Measurements from ENCODE around the gene C5orf15.

Gene C5orf15

DNA sequence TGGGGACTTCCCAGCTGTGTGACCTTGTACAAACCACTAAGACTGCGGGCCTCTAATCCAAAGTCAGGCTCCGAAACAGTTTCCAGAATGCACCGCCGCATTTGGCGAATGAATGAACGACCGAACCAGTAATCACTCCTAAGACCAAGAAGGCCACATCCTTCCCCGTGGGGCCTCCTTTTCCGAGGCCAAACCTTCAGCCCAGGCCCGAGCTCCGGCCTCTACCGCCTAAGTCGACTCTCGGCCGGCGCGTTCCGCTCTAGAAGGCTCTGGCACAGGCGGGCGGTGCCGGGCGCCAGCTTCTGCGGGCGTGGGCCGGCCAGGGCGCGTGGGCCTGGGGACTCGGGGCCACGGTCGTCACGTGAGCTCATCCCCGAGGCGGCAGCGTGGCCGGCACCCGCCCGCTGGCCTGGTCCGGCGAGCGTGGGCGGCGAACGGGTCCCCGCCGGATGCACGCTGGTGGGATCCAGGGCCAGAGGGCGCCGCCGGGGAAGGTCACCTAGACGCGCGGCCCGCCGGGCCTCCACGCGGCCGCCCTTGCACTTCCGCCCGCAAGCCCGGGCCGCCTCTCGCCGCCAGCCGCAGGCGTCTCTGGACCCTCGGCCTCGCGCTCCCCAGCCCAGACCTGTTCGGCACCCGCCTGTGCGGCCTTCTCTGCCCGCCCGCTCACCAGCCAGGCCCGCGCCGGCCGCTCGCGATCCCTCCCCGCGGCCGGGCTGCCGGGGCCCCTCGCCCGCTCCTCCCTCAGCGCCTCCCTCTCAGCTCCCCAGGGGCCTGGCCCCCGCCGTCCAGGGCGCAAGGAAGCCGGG, 35.6 kb upstream of the C5orf15 start:
- H3K4me3 ChIP-seq (ENCODE audit: low read depth, low read length), result peak overlapping the region; percentile 73
- in situ Hi-C loops (cut with HindIII; ENCODE audit: low sequenced_read_pairs), result no loop called here
- DNase-seq (ENCODE audit: low read depth), result no peak
- TF ChIP-seq, protein P1, sequence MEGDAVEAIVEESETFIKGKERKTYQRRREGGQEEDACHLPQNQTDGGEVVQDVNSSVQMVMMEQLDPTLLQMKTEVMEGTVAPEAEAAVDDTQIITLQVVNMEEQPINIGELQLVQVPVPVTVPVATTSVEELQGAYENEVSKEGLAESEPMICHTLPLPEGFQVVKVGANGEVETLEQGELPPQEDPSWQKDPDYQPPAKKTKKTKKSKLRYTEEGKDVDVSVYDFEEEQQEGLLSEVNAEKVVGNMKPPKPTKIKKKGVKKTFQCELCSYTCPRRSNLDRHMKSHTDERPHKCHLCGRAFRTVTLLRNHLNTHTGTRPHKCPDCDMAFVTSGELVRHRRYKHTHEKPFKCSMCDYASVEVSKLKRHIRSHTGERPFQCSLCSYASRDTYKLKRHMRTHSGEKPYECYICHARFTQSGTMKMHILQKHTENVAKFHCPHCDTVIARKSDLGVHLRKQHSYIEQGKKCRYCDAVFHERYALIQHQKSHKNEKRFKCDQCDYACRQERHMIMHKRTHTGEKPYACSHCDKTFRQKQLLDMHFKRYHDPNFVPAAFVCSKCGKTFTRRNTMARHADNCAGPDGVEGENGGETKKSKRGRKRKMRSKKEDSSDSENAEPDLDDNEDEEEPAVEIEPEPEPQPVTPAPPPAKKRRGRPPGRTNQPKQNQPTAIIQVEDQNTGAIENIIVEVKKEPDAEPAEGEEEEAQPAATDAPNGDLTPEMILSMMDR (IDR thresholded peaks at IDR 0.05; ENCODE audit: low read depth, low read length, missing control alignments), result no peak

DNA sequence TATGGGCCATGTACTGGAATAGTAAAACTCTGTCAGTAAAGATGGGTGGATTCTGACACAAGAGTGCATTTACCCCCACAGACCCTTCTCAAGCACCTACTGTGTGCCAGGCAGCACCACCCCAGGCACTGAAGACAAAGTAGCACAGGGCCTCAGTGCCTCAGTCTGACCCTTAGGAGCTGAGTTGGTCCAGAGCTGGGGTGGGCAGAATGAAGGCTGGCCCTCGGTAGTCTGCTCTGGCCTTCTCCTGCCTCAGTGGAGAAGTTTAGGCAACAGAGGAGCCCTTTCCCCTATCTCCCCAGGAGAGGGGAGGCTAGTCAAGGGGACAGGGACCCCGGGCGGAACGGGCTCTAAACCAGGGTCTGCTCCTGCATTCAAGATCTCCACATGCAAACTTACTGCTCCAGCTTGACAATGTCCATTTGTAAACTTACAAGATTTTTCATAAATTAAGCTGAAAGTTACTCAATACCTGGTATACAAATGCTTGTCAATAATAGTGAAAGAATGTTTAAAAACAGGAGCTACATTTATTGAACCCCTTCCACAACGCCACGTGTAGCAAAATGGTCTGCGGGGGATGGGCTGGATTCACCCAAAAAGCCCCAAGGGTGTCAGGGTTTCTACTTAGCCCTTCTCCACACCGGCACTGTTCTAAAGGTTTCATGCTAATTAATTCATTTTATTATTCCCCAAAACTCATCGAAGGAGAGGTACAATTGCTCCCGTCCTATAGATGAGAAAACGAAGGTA, 34.8 kb upstream of the C5orf15 start:
- in situ Hi-C loops (cut with HindIII; ENCODE audit: low sequenced_read_pairs), result no loop called here
- no peak for DNase-seq (ENCODE audit: low read depth)
- H3K4me3 ChIP-seq (ENCODE audit: low read depth, low read length), result peak overlapping the region; percentile 73
- TF ChIP-seq, protein P1 (IDR thresholded peaks at IDR 0.05; ENCODE audit: low read depth, low read length, missing control alignments), result no peak

DNA sequence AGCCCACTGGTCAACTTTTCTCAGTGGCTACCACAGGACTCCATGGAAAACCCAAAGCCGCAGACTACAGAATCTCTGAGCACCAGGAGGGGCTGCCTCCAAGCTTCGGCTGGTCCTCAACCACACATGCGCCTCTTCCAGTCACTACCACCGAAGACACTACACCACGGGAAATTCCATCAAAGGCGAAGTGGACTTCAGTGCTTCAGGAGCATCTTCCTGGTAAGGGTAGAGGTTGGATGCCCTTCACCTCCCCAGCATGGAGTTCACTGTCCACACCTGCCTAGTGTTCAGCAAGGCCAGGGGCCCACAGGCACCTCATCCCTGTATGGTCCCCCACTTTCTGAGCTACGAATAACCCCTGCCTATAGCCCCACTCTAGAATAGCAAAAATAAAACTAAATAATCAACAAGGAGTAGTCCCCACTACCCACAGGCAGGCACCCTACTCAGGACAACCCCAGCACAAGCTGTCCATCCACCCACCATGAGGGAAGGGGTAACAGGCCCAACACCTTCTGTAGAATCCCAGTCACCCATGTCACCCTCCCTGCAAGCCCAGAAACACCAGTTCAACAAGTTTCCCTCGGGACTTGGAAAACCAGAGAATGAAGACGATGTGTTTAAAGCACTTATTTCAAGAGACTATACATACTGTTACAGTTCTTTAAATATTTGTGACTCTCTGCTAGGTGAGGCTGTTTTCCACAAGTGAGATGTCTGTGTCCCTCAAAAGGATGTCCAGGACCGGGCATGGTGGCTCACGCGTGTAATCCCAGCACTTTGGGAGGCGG, 33.7 kb upstream of the C5orf15 start:
- TF ChIP-seq, protein P1 (IDR thresholded peaks at IDR 0.05; ENCODE audit: low read depth, low read length, missing control alignments), result no peak
- H3K4me3 ChIP-seq (ENCODE audit: low read depth, low read length), result no peak overlapping the region
- in situ Hi-C loops (cut with HindIII; ENCODE audit: low sequenced_read_pairs), result no loop called here
- DNase-seq (ENCODE audit: low read depth), result no peak

DNA sequence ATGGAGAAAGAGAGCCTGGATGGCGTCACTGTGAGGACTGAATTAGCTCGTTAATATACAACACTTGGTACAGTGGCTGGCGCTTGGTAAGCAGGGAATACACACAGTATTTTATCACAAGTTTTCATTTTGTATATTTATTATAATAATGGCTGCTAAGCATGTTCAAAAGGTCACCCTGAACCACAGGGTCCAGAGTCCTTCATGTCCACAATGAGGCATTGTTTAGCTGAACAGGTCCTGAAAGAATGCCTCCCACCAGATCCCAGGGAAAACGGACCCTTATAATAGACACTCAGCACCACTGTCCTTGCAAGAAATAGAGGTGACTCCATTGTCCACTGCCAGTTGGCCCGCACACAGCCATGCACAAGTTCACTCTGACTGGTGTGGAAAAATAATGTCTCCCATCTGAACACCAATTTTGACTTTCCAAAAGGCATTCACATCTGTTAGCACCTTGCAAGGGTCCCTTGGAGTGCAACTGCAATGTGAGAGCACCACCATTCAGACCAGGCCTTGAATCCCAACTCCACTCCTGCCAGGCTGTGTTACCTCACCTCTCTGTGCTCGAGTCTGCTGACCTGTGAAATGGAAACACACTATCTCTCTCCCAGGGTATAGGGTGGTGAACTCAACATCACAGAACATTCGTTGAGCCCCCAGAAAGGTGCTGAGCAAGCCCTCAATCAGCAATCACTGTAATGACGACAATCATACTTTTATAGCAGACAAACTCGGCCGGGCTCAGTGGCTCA, 32.5 kb upstream of the C5orf15 start:
- in situ Hi-C loops (cut with HindIII; ENCODE audit: low sequenced_read_pairs), result no loop called here
- DNase-seq (ENCODE audit: low read depth), result no peak
- TF ChIP-seq, protein P1 (IDR thresholded peaks at IDR 0.05; ENCODE audit: low read depth, low read length, missing control alignments), result no peak
- no peak overlapping the region for H3K4me3 ChIP-seq (ENCODE audit: low read depth, low read length)

DNA sequence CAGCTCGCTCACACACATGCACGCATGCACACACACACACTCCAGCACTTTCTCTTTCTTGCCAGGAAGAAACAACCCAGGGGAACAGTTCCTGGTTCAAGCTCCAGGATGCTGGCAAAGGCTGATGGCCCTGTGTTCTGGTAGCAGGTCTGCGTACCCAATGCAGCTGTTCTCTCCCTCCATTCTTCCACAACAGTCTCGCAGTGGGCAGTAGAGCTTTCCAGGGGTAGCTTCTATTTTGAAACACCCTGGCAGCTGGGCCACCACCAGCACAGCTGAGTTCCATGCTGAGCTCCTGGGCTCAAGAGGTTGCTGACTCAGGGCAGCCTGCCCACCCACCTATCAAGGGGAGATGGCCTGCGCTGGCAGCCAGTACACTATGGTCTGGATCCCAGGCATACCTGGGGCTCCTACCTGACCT, 31.7 kb upstream of the C5orf15 start:
- TF ChIP-seq, protein P1 (IDR thresholded peaks at IDR 0.05; ENCODE audit: low read depth, low read length, missing control alignments), result no peak
- no peak overlapping the region for H3K4me3 ChIP-seq (ENCODE audit: low read depth, low read length)
- in situ Hi-C loops (cut with HindIII; ENCODE audit: low sequenced_read_pairs), result no loop called here
- DNase-seq (ENCODE audit: low read depth), result no peak

Measured in astrocyte of the cerebellum (primary cell).